Endothelial cell of umbilical vein (primary cell): ENCODE measurements around the gene PCMT1.
"Not testable (repeated sequence)": the region's sequence is repeated elsewhere in the genome, so short reads cannot be mapped to it uniquely, and the experiment has no call there.

ENCODE experiments used
- CTCF ChIP-seq, 2 donors: IDR thresholded peaks; 1 replicate in 1 of 2; 2 replicates in 1 of 2; pipeline ENCODE4 v1.5.1; 2011; ENCODE audit warnings: low read length in 2 of 2, mild to moderate bottlenecking in 2 of 2, moderate library complexity in 2 of 2, control low read depth in 1 of 2, inconsistent platforms in 1 of 2, low read depth in 1 of 2; ENCODE audit not compliant: insufficient read depth in 1 of 2; ENCODE audit errors: extremely low read depth in 1 of 2
- EZH2 ChIP-seq: IDR thresholded peaks from 2 replicates; pipeline ENCODE4 v1.6.1; 2012; ENCODE audit warnings: borderline replicate concordance, low read depth, mild to moderate bottlenecking, moderate library complexity, low read length, inconsistent platforms; ENCODE audit not compliant: severe bottlenecking
- FOS ChIP-seq: IDR thresholded peaks from 2 replicates; pipeline ENCODE4 v1.6.1; 2011; ENCODE audit warnings: mild to moderate bottlenecking, low read length, moderate library complexity, borderline replicate concordance; ENCODE audit not compliant: insufficient read depth
- GATA2 ChIP-seq: IDR thresholded peaks from 2 replicates; pipeline ENCODE4 v1.7.0; 2011; ENCODE audit warnings: low read depth, mild to moderate bottlenecking, moderate library complexity, mixed read lengths, low read length; ENCODE audit not compliant: insufficient read length, insufficient read depth
- MAX ChIP-seq: IDR thresholded peaks from 2 replicates; pipeline ENCODE4 v1.6.1; 2011; ENCODE audit not compliant: insufficient read depth, insufficient read length
- MYC ChIP-seq: IDR thresholded peaks from one replicate; pipeline ENCODE4 v1.6.1; 2011; ENCODE audit warnings: mild to moderate bottlenecking, low read depth, low read length
- POLR2A ChIP-seq: IDR thresholded peaks from 2 replicates; pipeline ENCODE4 v1.6.1; 2012; ENCODE audit warnings: low read depth, mild to moderate bottlenecking, control low read depth, low read length
- POLR2AphosphoS5 ChIP-seq: IDR thresholded peaks from 2 replicates; pipeline ENCODE4 v1.6.1; 2012; ENCODE audit warnings: low read depth, mild to moderate bottlenecking, control low read depth, low read length, moderate library complexity; ENCODE audit not compliant: insufficient read depth

GRCh38 chr6:149753374-149753637 is 3.8 kb downstream of the PCMT1 start:
- not testable (repeated sequence) for TF ChIP-seq POLR2AphosphoS5; MAX; GATA2; CTCF (IDR thresholded peaks at IDR 0.05; ENCODE audit: extremely low read depth in 1 of 2, insufficient read depth in 1 of 2, low read depth in 1 of 2, low read length in 2 of 2); POLR2A; EZH2; MYC; FOS
